GM12891 (cell line): ENCODE data around the gene GGA2.

Experiments
- PAX5 ChIP-seq: IDR thresholded peaks from 2 replicates; pipeline ENCODE4 v1.6.1; 2011; ENCODE audit warnings: low read length, moderate library complexity, mild to moderate bottlenecking; ENCODE audit not compliant: insufficient read depth, severe bottlenecking
- POLR2A ChIP-seq: IDR thresholded peaks from 2 replicates; pipeline ENCODE4 v1.6.1; 2011; ENCODE audit warnings: low read depth, low read length, control low read depth
- POLR2AphosphoS5 ChIP-seq: IDR thresholded peaks from 2 replicates; pipeline ENCODE4 v1.6.1; 2011; ENCODE audit warnings: low read depth, low read length, control low read depth
- POU2F2 ChIP-seq: IDR thresholded peaks from 2 replicates; pipeline ENCODE4 v1.6.1; 2011; ENCODE audit warnings: low read depth, mild to moderate bottlenecking, control low read depth, low read length, moderate library complexity
- SPI1 ChIP-seq: IDR thresholded peaks from 2 replicates; pipeline ENCODE4 v1.6.1; 2011; ENCODE audit warnings: low read depth, low read length, control low read depth
- TAF1 ChIP-seq: IDR thresholded peaks from 2 replicates; pipeline ENCODE4 v1.6.1; 2011; ENCODE audit warnings: low read depth, low read length, control low read depth

DNA sequence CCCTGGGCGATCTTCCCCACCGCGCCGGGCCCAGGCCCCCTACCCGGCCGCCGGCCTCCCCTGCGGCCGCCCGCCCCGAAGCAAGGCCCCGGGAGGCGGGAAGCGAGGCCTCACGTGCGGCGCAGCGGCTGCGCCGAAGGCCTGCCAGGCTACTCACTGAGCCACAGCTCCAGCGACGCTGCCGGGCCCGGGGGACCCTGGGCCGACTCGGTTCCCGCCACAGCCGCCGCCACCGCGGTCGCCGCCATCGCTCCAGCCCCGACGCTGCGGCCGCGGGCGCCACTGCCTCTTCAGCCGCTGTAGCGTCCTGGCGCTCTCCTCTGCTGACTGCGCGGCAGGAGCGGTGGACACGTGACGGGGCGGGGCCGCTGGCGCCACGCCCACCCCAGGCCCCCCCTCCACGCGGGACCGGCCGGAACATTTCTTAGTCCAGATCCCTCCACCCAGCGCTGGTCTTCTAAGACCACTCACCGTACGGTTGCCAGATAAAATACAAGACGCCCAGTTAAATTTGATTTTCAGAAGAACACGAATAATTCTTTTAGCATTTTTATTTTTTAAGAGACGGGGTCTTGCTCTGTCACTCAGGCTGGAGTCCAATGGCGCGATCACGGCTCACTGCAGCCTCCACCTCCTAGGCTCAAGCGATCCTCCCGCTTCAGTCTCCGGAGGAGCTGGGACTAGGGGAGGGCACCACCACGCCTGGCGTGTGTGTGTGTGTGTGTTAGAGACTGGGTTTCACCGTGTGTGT lies at the start of gene GGA2:
- TF ChIP-seq POLR2A (peak; percentile 89), POLR2AphosphoS5 (peak; percentile 82), POU2F2 (no peak), TAF1 (peak; percentile 86), SPI1 (no peak), PAX5 (no peak)
